Esophagus muscularis mucosa (tissue), 4 donors: ENCODE results near the gene C17orf114.

Source experiments
- CTCF ChIP-seq, 3 experiments: fragments of 200-600 bp in 2 of 3; fragments of 450-650 bp in 1 of 3; sonication (generic) in 2 of 3; IDR thresholded peaks; one replicate each; pipeline ENCODE4 v1.5.1; 2017 to 2019; ENCODE audit warnings: antibody characterized with exemption in 3 of 3, mild to moderate bottlenecking in 2 of 3, moderate library complexity in 1 of 3
- EP300 ChIP-seq: sonication (generic); formaldehyde crosslinking; IDR thresholded peaks from one replicate; pipeline ENCODE4 v1.6.1; 2017; ENCODE audit warnings: antibody characterized with exemption
- POLR2A ChIP-seq: fragments of 450-650 bp; IDR thresholded peaks from one replicate; pipeline ENCODE4 v1.6.1; 2017; ENCODE audit warnings: antibody characterized with exemption, moderate library complexity, mild to moderate bottlenecking, low read depth
- POLR2AphosphoS5 ChIP-seq, 2 donors: sonication (generic); formaldehyde crosslinking; IDR thresholded peaks; one replicate each; pipeline ENCODE4 v1.6.1; 2017; ENCODE audit warnings: antibody characterized with exemption in 2 of 2

GRCh38 chr17:4764595-4764994 is 37.5 kb downstream of the C17orf114 start:
- TF ChIP-seq CTCF (IDR thresholded peaks at IDR 0.05) (no peak), EP300 (no peak), POLR2A (no peak), POLR2AphosphoS5 (IDR thresholded peaks at IDR 0.05) (peak in 1 of 2 donors; percentile 17)
